Sigmoid colon (tissue), 7 donors: ENCODE data around the gene CMSS1. TPM values are rescaled to one million over a fixed set of nuclear protein-coding genes. Genes with fewer than 3 reads are reported as not detected.

ENCODE experiments used
- DNase-seq: peaks from one replicate; pipeline ENCODE4 v3.0.0-alpha.2; 2019
- H3K27ac ChIP-seq, 4 donors: fragments of 200-600 bp; sonication (generic); one replicate each; pipeline ENCODE4 v1.5.1; 2016 to 2019; ENCODE audit warnings: mild to moderate bottlenecking in 1 of 4
- H3K27me3 ChIP-seq, 3 donors: fragments of 200-600 bp; sonication (generic); one replicate each; pipeline ENCODE4 v1.5.1; 2019; ENCODE audit warnings: mild to moderate bottlenecking in 1 of 3
- H3K36me3 ChIP-seq, 4 donors: fragments of 200-600 bp; sonication (generic); one replicate each; pipeline ENCODE4 v1.5.1; 2016 to 2019
- H3K4me1 ChIP-seq, 4 donors: fragments of 200-600 bp; sonication (generic); one replicate each; pipeline ENCODE4 v1.5.1; 2017 to 2019
- H3K4me3 ChIP-seq, 4 donors: fragments of 200-600 bp; sonication (generic); one replicate each; pipeline ENCODE4 v1.5.1; 2017 to 2019; ENCODE audit warnings: mild to moderate bottlenecking in 2 of 4, moderate library complexity in 1 of 4
- H3K9me3 ChIP-seq, 4 donors: fragments of 200-600 bp in 3 of 4; sonication (generic) in 3 of 4; one replicate each; pipeline versions ENCODE4 v1.5.1 to v1.6.1; 2013 to 2019
- CTCF ChIP-seq, 4 experiments: fragments of 450-650 bp in 3 of 4; fragments of 200-600 bp in 1 of 4; IDR thresholded peaks; one replicate each; pipeline ENCODE4 v1.5.1; 2016 to 2019; ENCODE audit warnings: antibody characterized with exemption in 4 of 4, mild to moderate bottlenecking in 3 of 4, moderate library complexity in 2 of 4
- EP300 ChIP-seq, 4 donors: sonication (generic); formaldehyde crosslinking; IDR thresholded peaks; one replicate each; pipeline ENCODE4 v1.6.1; 2017; ENCODE audit warnings: antibody characterized with exemption in 4 of 4
- POLR2A ChIP-seq, 2 donors: fragments of 450-650 bp; IDR thresholded peaks; one replicate each; pipeline ENCODE4 v1.6.1; 2016; ENCODE audit warnings: antibody characterized with exemption in 2 of 2, mild to moderate bottlenecking in 2 of 2, moderate library complexity in 2 of 2
- POLR2AphosphoS5 ChIP-seq, 4 donors: sonication (generic); formaldehyde crosslinking; IDR thresholded peaks; one replicate each; pipeline ENCODE4 v1.6.1; 2017; ENCODE audit warnings: antibody characterized with exemption in 4 of 4
- WGBS, 2 donors: extraction: QIAGEN DNeasy Blood & Tissue Kit; methylation state at CpG; one replicate each; pipeline ENCODE4 v1.1.7; 2013; 5-methylcytosine and 5-hydroxymethylcytosine counted together
- intact Hi-C: fragments of 100-400 bp; cut with DNase I; formaldehyde crosslinking; loops from one replicate; pipeline ENCODE4 v1.15.1; 2023
- polyA plus RNA-seq, 3 donors: library from polyadenylated mRNA; stranded (reverse); fragments of 200-250 nt; gene quantifications; one replicate each; pipeline ENCODE4 v1.2.3, GENCODE V29; 2013
- total RNA-seq, 4 donors: library from RNA; depleted of rRNA; stranded (reverse); fragments of >200 nt; gene quantifications; one replicate each; pipeline ENCODE4 v1.1.0, GENCODE V29; 2016
- donor health status: healthy with polysubstance abuse.
- donor health status: Bipolar disorder and iron deficiency.
- donor health status: healthy.

The CMSS1 gene
- total and polyA plus RNA-seq, 7 donors, result 6.0 to 19.4 (median 13.9) TPM

DNA sequence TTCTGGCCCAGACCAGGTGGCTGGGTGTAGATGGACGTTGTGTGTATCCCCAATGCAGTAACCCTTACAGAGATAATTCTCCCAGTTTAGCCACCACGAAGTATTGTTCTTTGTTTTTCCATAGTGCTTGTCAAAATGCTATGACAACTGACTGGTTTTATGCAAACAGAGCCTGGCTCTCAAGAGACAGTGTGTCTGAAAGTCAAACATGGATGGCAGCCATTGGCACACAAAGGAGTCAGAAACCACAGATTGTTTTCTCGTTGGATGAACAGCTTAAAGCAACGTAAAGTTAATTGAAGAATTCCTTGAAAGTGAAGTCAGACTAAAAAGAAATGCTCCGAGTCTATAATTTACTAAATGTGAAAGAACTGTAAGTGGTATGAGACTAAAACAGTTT, 205.5 kb downstream of the CMSS1 start:
- 76 to 78% methylated on average over 5 of the region's 5 CpGs for WGBS, 2 donors
- Histone ChIP-seq H3K4me1 (peaks cover 0 to 20% (median 6%) of the 10 kb centered on the region in 4 donors), H3K27ac (peak overlapping the region in 1 of 4 donors; percentile 62), H3K9me3 (no peaks in the 10 kb centered on the region), H3K27me3 (no peaks in the 10 kb centered on the region), H3K36me3 (no peaks in the 10 kb centered on the region), H3K4me3 (no peak overlapping the region)
- TF ChIP-seq EP300 (IDR thresholded peaks at IDR 0.05) (no peak), CTCF (IDR thresholded peaks at IDR 0.05) (no peak), POLR2A (IDR thresholded peaks at IDR 0.05) (no peak), POLR2AphosphoS5 (IDR thresholded peaks at IDR 0.05) (no peak)
- no peak for DNase-seq
- intact Hi-C loops, result no loop called here

GRCh38 chr3:100023595-100023994, 205.9 kb downstream of the CMSS1 start:
- Histone ChIP-seq H3K27me3 (no peaks in the 10 kb centered on the region), H3K4me1 (peaks cover 0 to 20% (median 6%) of the 10 kb centered on the region in 4 donors), H3K27ac (peak overlapping the region in 1 of 4 donors; percentile 62), H3K9me3 (no peaks in the 10 kb centered on the region), H3K4me3 (no peak overlapping the region), H3K36me3 (no peaks in the 10 kb centered on the region)
- DNase-seq, result no peak
- 96% methylated on average over 1 of the region's 1 CpG for WGBS, 2 donors
- TF ChIP-seq EP300 (IDR thresholded peaks at IDR 0.05), result no peak
- no peak for TF ChIP-seq POLR2AphosphoS5 (IDR thresholded peaks at IDR 0.05)
- no peak for TF ChIP-seq POLR2A (IDR thresholded peaks at IDR 0.05)
- no peak for TF ChIP-seq CTCF (IDR thresholded peaks at IDR 0.05)
- intact Hi-C loops, result no loop called here

- Histone ChIP-seq H3K27ac (peak overlapping the region in 1 of 4 donors; percentile 62), H3K4me3 (no peak overlapping the region), H3K36me3 (no peaks in the 10 kb centered on the region), H3K9me3 (no peaks in the 10 kb centered on the region), H3K4me1 (peaks cover 0 to 20% (median 9%) of the 10 kb centered on the region in 4 donors), H3K27me3 (no peaks in the 10 kb centered on the region)
- TF ChIP-seq POLR2A (IDR thresholded peaks at IDR 0.05) (no peak), CTCF (IDR thresholded peaks at IDR 0.05) (no peak), EP300 (IDR thresholded peaks at IDR 0.05) (no peak), POLR2AphosphoS5 (IDR thresholded peaks at IDR 0.05) (no peak)
- intact Hi-C loops, result no loop called here
- WGBS, 2 donors, result 22 to 57% methylated on average over 7 of the region's 7 CpGs
- no peak for DNase-seq
These were observed 207.1 kb downstream of the CMSS1 start for GRCh38 chr3:100024520-100025303.

DNA sequence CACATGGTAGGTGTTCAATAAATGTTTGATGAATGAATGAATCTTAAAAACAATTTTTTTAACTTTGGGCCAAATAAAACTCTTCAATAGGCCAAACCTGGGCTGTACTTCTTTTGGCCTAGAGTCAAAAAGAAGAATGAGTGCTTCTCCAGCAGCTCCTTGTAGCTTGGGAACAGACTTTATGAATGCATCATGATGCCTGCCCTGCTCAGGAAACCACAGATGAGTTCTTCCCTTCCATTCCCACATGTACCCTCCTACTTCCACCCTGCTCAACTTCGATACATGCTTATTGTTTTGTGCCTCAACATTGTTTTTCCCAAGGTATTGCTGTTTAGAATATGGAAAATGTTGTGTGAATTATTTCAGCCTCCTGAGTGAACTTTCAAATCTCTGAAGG, 209.7 kb downstream of the CMSS1 start:
- 78 to 94% methylated on average over 1 of the region's 1 CpG for WGBS, 2 donors
- intact Hi-C loops, result no loop called here
- H3K27me3 ChIP-seq, result no peaks in the 10 kb centered on the region

More for the DNA sequence above, 209.7 kb downstream of the CMSS1 start:
- no peak for TF ChIP-seq CTCF (IDR thresholded peaks at IDR 0.05)
- no peak for TF ChIP-seq POLR2AphosphoS5 (IDR thresholded peaks at IDR 0.05)
- no peak for TF ChIP-seq EP300 (IDR thresholded peaks at IDR 0.05)
- no peak for TF ChIP-seq POLR2A (IDR thresholded peaks at IDR 0.05)
- Histone ChIP-seq H3K9me3 (no peaks in the 10 kb centered on the region), H3K27ac (no peak overlapping the region), H3K4me1 (peaks cover 0 to 23% (median 13%) of the 10 kb centered on the region in 4 donors), H3K36me3 (no peaks in the 10 kb centered on the region), H3K4me3 (no peak overlapping the region)
- DNase-seq, result no peak
